HG03103 (cell line): ENCODE data around the gene TACO1.
A peak's percentile ranks its signal among the peaks of the same experiment; 100 is the strongest.

ENCODE experiments used
- ATAC-seq: cut with Tn5 transposase; IDR thresholded peaks from one replicate; pipeline ENCODE4 v1.9.1; 2021; ENCODE audit warnings: low read depth; ENCODE audit not compliant: unreplicated experiment

The TACO1 gene

GRCh38 chr17:63596856-63597586, 3.7 kb upstream of the TACO1 start:
- no peak for ATAC-seq

- no peak for ATAC-seq
These were observed 2.4 kb upstream of the TACO1 start for GRCh38 chr17:63598281-63598680.

GRCh38 chr17:63601439-63602371, 1.0 kb downstream of the TACO1 start:
- ATAC-seq, result no peak

- no peak for ATAC-seq
These were observed 9.3 kb downstream of the TACO1 start for GRCh38 chr17:63609816-63610573.

GRCh38 chr17:63610854-63611253, 10.2 kb downstream of the TACO1 start:
- ATAC-seq, result no peak

GRCh38 chr17:63611354-63611753, 10.7 kb downstream of the TACO1 start:
- ATAC-seq, result no peak

- no peak for ATAC-seq
These were observed 13.0 kb downstream of the TACO1 start for GRCh38 chr17:63613663-63614062.

GRCh38 chr17:63621229-63621683, 20.6 kb downstream of the TACO1 start:
- ATAC-seq, result no peak

- peak; percentile 79 for ATAC-seq
These were observed 21.2 kb downstream of the TACO1 start, which contains the start of gene MAP3K3 for GRCh38 chr17:63621684-63622573. TSS of gene MAP3K3 (plus strand) at chr17:63622417. CDS start at chr17:63622760, 343 bp downstream.

GRCh38 chr17:63622574-63623390, 22.1 kb downstream of the TACO1 start:
- peak; percentile 21 for ATAC-seq

- ATAC-seq, result no peak
These were observed 23.3 kb downstream of the TACO1 start for GRCh38 chr17:63623786-63624530.

- ATAC-seq, result no peak
These were observed 23.8 kb downstream of the TACO1 start for GRCh38 chr17:63624531-63624880.

GRCh38 chr17:63626551-63627180, 26.0 kb downstream of the TACO1 start:
- ATAC-seq, result no peak

- no peak for ATAC-seq
These were observed 28.9 kb downstream of the TACO1 start for GRCh38 chr17:63629627-63630026.

GRCh38 chr17:63631062-63631461, 30.4 kb downstream of the TACO1 start:
- no peak for ATAC-seq

- ATAC-seq, result no peak
These were observed 30.9 kb downstream of the TACO1 start for GRCh38 chr17:63631626-63632025.

- ATAC-seq, result no peak
These were observed 33.0 kb downstream of the TACO1 start for GRCh38 chr17:63633742-63634141.

GRCh38 chr17:63634163-63634562, 33.5 kb downstream of the TACO1 start:
- ATAC-seq, result no peak
